SU-DHL-6 (cell line): ENCODE measurements around the gene SH3BP5.

Experiments used
- EZH2phosphoT487 ChIP-seq: fragments of 200-600 bp; sonication (generic), shearing (Covaris generic); conservative IDR thresholded peaks from 2 replicates; pipeline ENCODE4 v1.6.1; 2018; ENCODE audit warnings: mild to moderate bottlenecking, antibody characterized with exemption, low read length, moderate library complexity, mixed read lengths
- TF ChIP-seq, protein P1 (sequence below): fragments of 200-600 bp; sonication (generic); IDR thresholded peaks from one replicate; pipeline ENCODE4 v1.5.1; 2017; ENCODE audit warnings: antibody characterized with exemption, mild to moderate bottlenecking, low read length, moderate library complexity; ENCODE audit not compliant: insufficient read depth, poor library complexity, severe bottlenecking

GRCh38 chr3:15267502-15267901 is 64.9 kb downstream of the SH3BP5 start:
- TF ChIP-seq, protein P1, sequence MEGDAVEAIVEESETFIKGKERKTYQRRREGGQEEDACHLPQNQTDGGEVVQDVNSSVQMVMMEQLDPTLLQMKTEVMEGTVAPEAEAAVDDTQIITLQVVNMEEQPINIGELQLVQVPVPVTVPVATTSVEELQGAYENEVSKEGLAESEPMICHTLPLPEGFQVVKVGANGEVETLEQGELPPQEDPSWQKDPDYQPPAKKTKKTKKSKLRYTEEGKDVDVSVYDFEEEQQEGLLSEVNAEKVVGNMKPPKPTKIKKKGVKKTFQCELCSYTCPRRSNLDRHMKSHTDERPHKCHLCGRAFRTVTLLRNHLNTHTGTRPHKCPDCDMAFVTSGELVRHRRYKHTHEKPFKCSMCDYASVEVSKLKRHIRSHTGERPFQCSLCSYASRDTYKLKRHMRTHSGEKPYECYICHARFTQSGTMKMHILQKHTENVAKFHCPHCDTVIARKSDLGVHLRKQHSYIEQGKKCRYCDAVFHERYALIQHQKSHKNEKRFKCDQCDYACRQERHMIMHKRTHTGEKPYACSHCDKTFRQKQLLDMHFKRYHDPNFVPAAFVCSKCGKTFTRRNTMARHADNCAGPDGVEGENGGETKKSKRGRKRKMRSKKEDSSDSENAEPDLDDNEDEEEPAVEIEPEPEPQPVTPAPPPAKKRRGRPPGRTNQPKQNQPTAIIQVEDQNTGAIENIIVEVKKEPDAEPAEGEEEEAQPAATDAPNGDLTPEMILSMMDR: no peak
- TF ChIP-seq EZH2phosphoT487: no peak
